HepG2 (cell line): ENCODE measurements around the gene ADARB1. TPM values are rescaled to one million over a fixed set of nuclear protein-coding genes. Genes with fewer than 3 reads are reported as not detected.

Experiments used
- ATAC-seq: fragments of 200-7000 bp; cut with Tn5 transposase; 3 replicates; pipeline ENCODE4 v1.9.1; 2020; ENCODE audit warnings: mild to moderate bottlenecking, moderate library complexity
- BruUV-seq: library from RNA; stranded (reverse); fragments of 400-500 nt; replicated peaks from 2 replicates; lab custom pipeline; 2021; lab: Mats Ljungman, UMichigan
- CTCF ChIA-PET: fragments of 300-600 bp; formaldehyde crosslinking; extraction: SDS; loops from one replicate; lab custom pipeline; 2021; ENCODE audit warnings: low total read pairs, inconsistent platforms, low intra/inter-chr PET ratio; lab: Yijun Ruan, JAX
- POLR2A ChIA-PET: fragments of 350-600 bp; sonication (Branson Sonifier 250); formaldehyde crosslinking; loops from one replicate; lab custom pipeline; 2020; ENCODE audit warnings: antibody characterized with exemption, inconsistent platforms; lab: Yijun Ruan, JAX
- DNase-seq: peaks from one replicate; pipeline ENCODE4 v3.0.0-alpha.2; 2015; ENCODE audit warnings: low spot score
- FAIRE-seq: peaks from 3 replicates; lab custom pipeline; 2011; peaks lifted over from hg19 to GRCh38; lab: Jason Lieb, UNC
- H2AFZ ChIP-seq: one replicate; pipeline ENCODE4 v1.6.1; 2011; ENCODE audit warnings: low read length, inconsistent platforms
- H3K27ac ChIP-seq: fragments of 300-600 bp; 3 replicates; pipeline ENCODE4 v1.8.0; 2011; ENCODE audit warnings: mixed run types, mild to moderate bottlenecking, mixed read lengths, low read length, inconsistent platforms; ENCODE audit not compliant: insufficient read depth; ENCODE audit errors: extremely low read length
- H3K27me3 ChIP-seq, 2 experiments: fragments of 200-600 bp in 1 of 2; 2 replicates in 1 of 2; 3 replicates in 1 of 2; pipeline versions ENCODE4 v1.6.0 to v1.8.0; 2011; ENCODE audit warnings: low read length in 2 of 2, mild to moderate bottlenecking in 2 of 2, moderate library complexity in 2 of 2, inconsistent platforms in 1 of 2; ENCODE audit not compliant: insufficient read depth in 2 of 2, control insufficient read depth in 1 of 2
- H3K36me3 ChIP-seq, 2 experiments: fragments of 200-600 bp in 1 of 2; replicated peaks in 1 of 2; 2 replicates in 1 of 2; 3 replicates in 1 of 2; pipeline versions ENCODE4 v1.5.1 to v1.8.0; 2011; ENCODE audit warnings: low read length in 2 of 2, inconsistent platforms in 1 of 2; ENCODE audit not compliant: insufficient read depth in 2 of 2, control insufficient read depth in 1 of 2
- H3K4me1 ChIP-seq: 2 replicates; pipeline ENCODE4 v1.5.1; 2012; ENCODE audit warnings: low read length, inconsistent platforms; ENCODE audit not compliant: insufficient read depth
- H3K4me2 ChIP-seq: 2 replicates; pipeline ENCODE4 v1.6.0; 2011; ENCODE audit warnings: low read depth, low read length, inconsistent platforms
- H3K4me3 ChIP-seq, 3 experiments: fragments of 200-600 bp in 1 of 3; sonication (generic), shearing (Covaris generic) in 1 of 3; replicated peaks in 1 of 3; 2 replicates each; pipeline ENCODE4 v1.5.1; 2011 to 2016; ENCODE audit warnings: low read length in 3 of 3, inconsistent platforms in 2 of 3, low read depth in 2 of 3, mild to moderate bottlenecking in 2 of 3, control low read depth in 1 of 3, mixed read lengths in 1 of 3; ENCODE audit not compliant: insufficient read depth in 1 of 3
- H3K79me2 ChIP-seq: one replicate; pipeline ENCODE4 v1.6.1; 2011; ENCODE audit warnings: low read length, inconsistent platforms; ENCODE audit not compliant: insufficient read depth
- H3K9ac ChIP-seq: 2 replicates; pipeline ENCODE4 v1.6.0; 2011; ENCODE audit warnings: mild to moderate bottlenecking, low read depth, low read length, inconsistent platforms; ENCODE audit not compliant: insufficient read depth
- H3K9me3 ChIP-seq: 2 replicates; pipeline ENCODE4 v1.5.1; 2012; ENCODE audit warnings: mild to moderate bottlenecking, low read length
- H4K20me1 ChIP-seq: 2 replicates; pipeline ENCODE4 v1.6.0; 2011; ENCODE audit warnings: inconsistent platforms, mild to moderate bottlenecking, low read length, moderate library complexity; ENCODE audit not compliant: insufficient read depth
- PAF1 ChIP-seq: IDR thresholded peaks from 2 replicates; pipeline ENCODE4 v1.6.1; 2016; ENCODE audit warnings: missing genetic modification reagents, missing compliant biosample characterization
- SALL1 ChIP-seq: sonication (generic); formaldehyde crosslinking; IDR thresholded peaks from 2 replicates; pipeline ENCODE4 v1.8.0; 2022; ENCODE audit warnings: mild to moderate bottlenecking, missing genetic modification reagents
- ZNF878 ChIP-seq: sonication (generic); formaldehyde crosslinking; IDR thresholded peaks from 2 replicates; pipeline ENCODE4 v1.8.1; 2023; ENCODE audit warnings: mild to moderate bottlenecking, missing genetic modification reagents, moderate library complexity
- WGBS: methylation state at CpG from one replicate; pipeline ENCODE4 v1.1.6; 2017; ENCODE audit warnings: low lambda C conversion rate; 5-methylcytosine and 5-hydroxymethylcytosine counted together
- in situ Hi-C: cut with HindIII; loops from 2 replicates; pipeline ENCODE4 v1.10.0; 2017; ENCODE audit warnings: low pct_unique_long_range_greater_than_20kb; ENCODE audit not compliant: extremely low pct_ligation_motif_present
- intact Hi-C: fragments of 100-400 bp; cut with micrococcal nuclease; formaldehyde crosslinking; loops from one replicate; pipeline ENCODE4 v1.10.0; 2022; ENCODE audit not compliant: unreplicated experiment
- polyA plus RNA-seq, 8 experiments: library from polyadenylated mRNA; depleted of rRNA in 3 of 8; stranded (reverse) in 7 of 8; unstranded in 1 of 8; fragments of >200 nt; fragmentation: Illumina TruSeq in 4 of 8; extraction: Trizol in 4 of 8; gene quantifications; 2 replicates each; pipeline versions ENCODE4 v1.2.1 to v1.2.3, GENCODE V29; 2011 to 2016; ENCODE audit warnings: low read depth in 4 of 8, missing spikeins in 1 of 8, mixed read lengths in 1 of 8; ENCODE audit not compliant: insufficient read depth in 1 of 8
- total RNA-seq, 5 experiments: library from RNA; depleted of rRNA; stranded (reverse); fragments of >200 nt; fragmentation: Illumina TruSeq; extraction: Trizol; gene quantifications; 2 replicates each; pipeline ENCODE4 v1.2.3, GENCODE V29; 2016; ENCODE audit warnings: low read depth in 1 of 5

Gene ADARB1
- total and polyA plus RNA-seq, 2 of the 13 experiments (the other 11 are each of a cell fraction or from before 2014, with no cell fraction given) = 6.6 to 10.0 TPM

DNA sequence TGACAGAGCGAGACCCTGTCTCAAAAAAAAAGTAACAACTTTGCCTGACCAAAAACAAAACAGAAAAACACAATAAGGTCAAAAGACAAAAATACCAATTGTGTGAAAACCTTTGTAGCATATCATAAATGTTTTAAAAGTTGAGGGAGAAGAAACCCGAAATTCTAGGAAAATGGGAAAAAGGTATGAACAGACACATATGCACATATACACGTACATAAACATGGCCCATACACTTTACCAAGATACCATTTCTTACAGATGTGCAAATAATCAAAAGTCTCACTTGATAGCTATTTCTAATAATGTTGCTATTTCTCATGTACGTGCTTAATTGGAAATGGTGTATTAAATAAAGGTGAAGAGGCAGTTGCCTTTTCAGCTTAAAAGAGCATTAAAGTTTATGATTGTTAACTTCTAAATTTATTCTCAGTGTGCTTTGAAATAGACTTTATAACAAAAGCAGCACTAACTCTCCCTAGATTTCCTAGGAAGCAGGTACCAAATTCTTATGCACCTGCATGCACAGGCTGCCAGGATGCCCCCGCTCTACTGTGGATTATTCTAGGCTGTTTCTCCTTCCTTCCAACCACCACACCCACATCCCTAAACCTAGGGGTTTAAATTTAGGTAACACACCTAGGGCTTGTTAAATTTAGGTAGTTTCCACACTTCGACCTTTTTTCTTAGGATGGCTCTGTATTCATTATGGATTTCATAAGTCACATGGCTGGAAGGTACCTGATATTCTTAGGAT is 33.8 kb downstream of the ADARB1 start (continued):
- TF ChIP-seq PAF1 (CRISPR knock-in tag) = no peak
- no peak for TF ChIP-seq SALL1 (CRISPR knock-in tag)
- TF ChIP-seq, all 625 proteins: peak for 0

DNA sequence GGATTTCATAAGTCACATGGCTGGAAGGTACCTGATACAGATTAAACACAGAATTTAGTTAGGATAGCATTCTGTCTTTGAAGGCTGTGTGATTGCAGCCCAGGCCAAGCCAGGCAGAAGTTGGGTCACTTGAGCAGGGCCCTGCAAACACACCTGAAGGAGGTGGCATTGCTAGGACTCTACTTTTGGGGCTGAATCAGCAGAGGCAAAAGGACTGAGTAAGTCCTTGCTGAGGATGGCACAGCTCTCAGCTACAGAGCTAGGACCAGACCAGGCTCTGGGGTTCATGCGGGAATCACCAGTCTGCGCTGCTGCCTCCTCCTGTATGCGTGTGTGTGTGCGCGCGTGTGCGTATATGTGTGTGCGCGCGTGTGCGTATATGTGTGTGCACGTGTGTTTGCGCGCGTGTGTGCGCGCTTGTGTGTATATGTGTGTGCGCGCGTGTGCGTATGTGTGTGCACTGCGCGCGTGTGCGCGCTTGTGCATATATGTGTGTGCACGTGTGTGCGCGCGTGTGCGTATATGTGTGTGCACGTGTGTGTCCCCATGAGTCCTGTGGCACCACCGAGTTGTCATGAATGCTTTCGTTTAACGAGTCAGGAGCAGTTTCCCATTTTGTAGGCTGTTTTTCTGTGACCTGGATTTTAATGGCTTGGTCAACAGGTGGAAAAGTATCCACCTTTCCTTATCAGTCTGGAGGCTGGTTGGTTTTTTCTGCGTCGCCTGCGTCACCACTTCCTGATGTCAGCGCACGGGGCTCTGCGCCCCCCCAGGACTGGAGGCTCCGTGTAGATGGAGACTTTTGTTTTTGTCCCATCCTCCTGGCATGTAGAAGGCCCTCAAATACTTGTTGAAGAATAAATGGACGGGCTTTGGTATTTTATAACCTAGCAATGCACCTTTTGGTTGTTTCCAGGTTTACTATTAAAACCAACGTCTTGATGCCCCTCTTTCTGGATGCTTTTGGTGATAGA is 34.7 kb downstream of the ADARB1 start:
- BruUV-seq = no TSS peak
- FAIRE-seq = no peak
- ChIA-PET POLR2A (no interaction called here), CTCF (no interaction called here)
- Histone ChIP-seq H3K9me3 (no peaks in the 10 kb centered on the region), H3K9ac (no peak overlapping the region), H3K4me2 (no peak overlapping the region), H3K4me3 (no peak overlapping the region), H3K27me3 (no peaks in the 10 kb centered on the region), H3K4me1 (no peaks in the 10 kb centered on the region), H3K36me3 (peaks cover 0 to 1% of the 10 kb centered on the region in 2 experiments; a peak in 2 of 5 replicates), H3K27ac (no peak overlapping the region), H3K79me2 (no peaks in the 10 kb centered on the region), H4K20me1 (no peaks in the 10 kb centered on the region), H2AFZ (no peak overlapping the region)
- intact Hi-C loops = no loop called here
- DNase-seq = no peak
- WGBS = 97% methylated on average over 43 of the region's 44 CpGs
- in situ Hi-C loops = no loop called here
- no peak for TF ChIP-seq ZNF878 (CRISPR knock-in tag)
- ATAC-seq = no peak
